ENCODE results near the gene POLR1A.

GRCh38 chr2:86037141-86037794 is 68.4 kb downstream of the POLR1A start:
- TF ChIP-seq CTCF (IDR thresholded peaks at IDR 0.05) (no peak), POLR2A (IDR thresholded peaks at IDR 0.05) (no peak)
